ENCODE data around the gene SYT11.
A peak's percentile ranks its signal among the peaks of the same experiment; 100 is the strongest.

The SYT11 gene

GRCh38 chr1:155859881-155860871 lies 809 bp downstream of the SYT11 start:
- DNase-seq (ENCODE audit: low spot score), result no peak
- CTCF ChIA-PET, result no interaction called here
- POLR2A ChIA-PET (ENCODE audit: low non-redundant PET), result interaction anchor here (0.6 kb wide), 1 partner anchor 200 kb away, joined by 4 read pairs; no protein-coding TSS in a partner anchor
- peak overlapping the region; percentile 92 for H3K27ac ChIP-seq
- TF ChIP-seq CTCF (conservative IDR thresholded peaks at IDR 0.05; ENCODE audit: low read depth), result no peak

DNA sequence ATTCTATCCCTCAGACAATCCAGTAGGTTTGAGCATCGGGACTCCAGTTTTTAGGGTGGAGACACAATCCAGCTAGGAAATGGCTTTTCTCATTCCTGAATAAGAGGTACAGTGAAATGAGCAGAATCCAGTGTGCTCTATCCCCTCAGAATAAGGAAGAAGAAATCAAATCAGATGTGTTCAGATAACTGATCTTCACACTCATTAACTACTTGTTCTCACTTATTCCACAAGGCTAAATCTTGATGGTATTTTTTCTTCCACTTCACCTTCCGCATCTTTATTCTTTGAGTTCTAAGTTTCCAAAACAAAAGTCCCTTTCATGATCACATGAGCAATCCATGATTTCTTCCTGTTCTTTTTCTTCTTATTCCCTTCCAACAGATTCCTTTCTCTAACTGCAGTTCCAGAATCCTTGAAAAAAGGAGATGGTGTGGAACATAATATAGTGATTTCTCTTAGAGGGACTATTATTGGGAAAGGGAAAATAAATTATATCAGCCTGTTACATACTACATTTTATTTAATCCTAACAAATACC lies 1.7 kb downstream of the SYT11 start:
- CTCF ChIA-PET, result no interaction called here
- TF ChIP-seq CTCF (conservative IDR thresholded peaks at IDR 0.05; ENCODE audit: low read depth), result no peak
- H3K27ac ChIP-seq, result no peak overlapping the region
- no peak for DNase-seq (ENCODE audit: low spot score)
- POLR2A ChIA-PET (ENCODE audit: low non-redundant PET), result no interaction called here

- no peak overlapping the region for H3K27ac ChIP-seq
- POLR2A ChIA-PET (ENCODE audit: low non-redundant PET), result no interaction called here
- CTCF ChIA-PET, result interaction anchor here (0.6 to 0.7 kb wide), 2 partner anchors 844 to 1125 kb away, joined by 3 to 4 read pairs; no protein-coding TSS in a partner anchor
- no peak for DNase-seq (ENCODE audit: low spot score)
- no peak for TF ChIP-seq CTCF (conservative IDR thresholded peaks at IDR 0.05; ENCODE audit: low read depth)
These were observed 2.5 kb downstream of the SYT11 start for GRCh38 chr1:155861896-155862295.

DNA sequence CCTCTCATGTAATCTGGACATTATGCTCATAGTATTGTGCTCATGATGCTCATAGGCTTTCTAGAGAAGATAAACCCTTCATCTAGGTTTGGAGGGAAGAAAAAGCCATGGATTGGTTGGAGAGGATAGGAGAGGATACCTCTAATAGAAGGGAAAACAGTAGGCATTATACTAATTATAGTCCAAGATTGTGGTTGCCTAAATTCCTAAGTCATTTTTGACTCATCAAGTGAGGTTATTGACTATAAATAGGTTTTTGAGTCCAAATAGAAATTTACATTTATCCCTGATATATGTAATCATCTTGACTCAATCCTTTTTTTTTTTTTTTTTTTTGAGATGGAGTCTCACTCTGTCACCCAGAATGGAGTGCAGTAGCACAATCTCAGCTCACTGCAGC lies 5.0 kb downstream of the SYT11 start:
- POLR2A ChIA-PET (ENCODE audit: low non-redundant PET), result no interaction called here
- TF ChIP-seq CTCF (conservative IDR thresholded peaks at IDR 0.05; ENCODE audit: low read depth), result no peak

DNA sequence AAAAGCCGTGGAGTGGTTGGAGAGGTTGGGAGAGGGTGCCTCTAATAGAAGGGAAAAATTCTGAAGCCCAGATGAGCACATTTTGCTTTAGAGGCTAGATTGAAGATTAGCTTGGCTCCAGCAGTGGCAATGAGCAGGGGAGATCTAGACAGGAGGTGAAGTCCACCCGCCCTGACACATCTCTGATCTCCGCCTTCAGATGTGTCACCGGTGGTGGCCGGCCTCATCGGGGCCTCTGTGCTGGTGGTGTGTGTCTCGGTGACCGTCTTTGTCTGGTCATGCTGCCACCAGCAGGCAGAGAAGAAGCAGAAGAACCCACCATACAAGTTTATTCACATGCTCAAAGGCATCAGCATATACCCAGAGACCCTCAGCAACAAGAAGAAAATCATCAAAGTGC lies 8.4 kb downstream of the SYT11 start:
- POLR2A ChIA-PET (ENCODE audit: low non-redundant PET), result no interaction called here
- no peak overlapping the region for H3K27ac ChIP-seq
- CTCF ChIA-PET, result no interaction called here
- no peak for DNase-seq (ENCODE audit: low spot score)
- no peak for TF ChIP-seq CTCF (conservative IDR thresholded peaks at IDR 0.05; ENCODE audit: low read depth)

More for the DNA sequence above, 5.0 kb downstream of the SYT11 start:
- no peak for DNase-seq (ENCODE audit: low spot score)
- CTCF ChIA-PET, result no interaction called here
- H3K27ac ChIP-seq, result no peak overlapping the region

- no peak overlapping the region for H3K27ac ChIP-seq
- TF ChIP-seq CTCF (conservative IDR thresholded peaks at IDR 0.05; ENCODE audit: low read depth), result no peak
- no peak for DNase-seq (ENCODE audit: low spot score)
- ChIA-PET CTCF (interaction anchor here (0.7 kb wide), 1 partner anchor 90 kb away, joined by 4 read pairs; no protein-coding TSS in a partner anchor), POLR2A (ENCODE audit: low non-redundant PET) (no interaction called here)
These were observed 12.0 kb downstream of the SYT11 start for GRCh38 chr1:155871390-155871789.

Measured in RWPE1 (cell line).